Sigmoid colon (tissue), 3 donors: ENCODE data around the gene NCK1.

Experiments used
- POLR2A ChIP-seq, 2 donors: fragments of 450-650 bp; IDR thresholded peaks; one replicate each; pipeline ENCODE4 v1.6.1; 2016; ENCODE audit warnings: antibody characterized with exemption in 2 of 2, mild to moderate bottlenecking in 2 of 2, moderate library complexity in 2 of 2
- TF ChIP-seq, protein P1 (sequence below), 4 experiments: fragments of 450-650 bp in 3 of 4; fragments of 200-600 bp in 1 of 4; IDR thresholded peaks; one replicate each; pipeline ENCODE4 v1.5.1; 2016 to 2019; ENCODE audit warnings: antibody characterized with exemption in 4 of 4, mild to moderate bottlenecking in 3 of 4, moderate library complexity in 2 of 4

- TF ChIP-seq POLR2A (IDR thresholded peaks at IDR 0.05), result no peak
- TF ChIP-seq, protein P1, sequence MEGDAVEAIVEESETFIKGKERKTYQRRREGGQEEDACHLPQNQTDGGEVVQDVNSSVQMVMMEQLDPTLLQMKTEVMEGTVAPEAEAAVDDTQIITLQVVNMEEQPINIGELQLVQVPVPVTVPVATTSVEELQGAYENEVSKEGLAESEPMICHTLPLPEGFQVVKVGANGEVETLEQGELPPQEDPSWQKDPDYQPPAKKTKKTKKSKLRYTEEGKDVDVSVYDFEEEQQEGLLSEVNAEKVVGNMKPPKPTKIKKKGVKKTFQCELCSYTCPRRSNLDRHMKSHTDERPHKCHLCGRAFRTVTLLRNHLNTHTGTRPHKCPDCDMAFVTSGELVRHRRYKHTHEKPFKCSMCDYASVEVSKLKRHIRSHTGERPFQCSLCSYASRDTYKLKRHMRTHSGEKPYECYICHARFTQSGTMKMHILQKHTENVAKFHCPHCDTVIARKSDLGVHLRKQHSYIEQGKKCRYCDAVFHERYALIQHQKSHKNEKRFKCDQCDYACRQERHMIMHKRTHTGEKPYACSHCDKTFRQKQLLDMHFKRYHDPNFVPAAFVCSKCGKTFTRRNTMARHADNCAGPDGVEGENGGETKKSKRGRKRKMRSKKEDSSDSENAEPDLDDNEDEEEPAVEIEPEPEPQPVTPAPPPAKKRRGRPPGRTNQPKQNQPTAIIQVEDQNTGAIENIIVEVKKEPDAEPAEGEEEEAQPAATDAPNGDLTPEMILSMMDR (IDR thresholded peaks at IDR 0.05), result no peak
Measured at GRCh38 chr3:136956971-136957370, 95.0 kb downstream of the NCK1 start.
